ENCODE results near the gene WWTR1.

The WWTR1 gene

DNA sequence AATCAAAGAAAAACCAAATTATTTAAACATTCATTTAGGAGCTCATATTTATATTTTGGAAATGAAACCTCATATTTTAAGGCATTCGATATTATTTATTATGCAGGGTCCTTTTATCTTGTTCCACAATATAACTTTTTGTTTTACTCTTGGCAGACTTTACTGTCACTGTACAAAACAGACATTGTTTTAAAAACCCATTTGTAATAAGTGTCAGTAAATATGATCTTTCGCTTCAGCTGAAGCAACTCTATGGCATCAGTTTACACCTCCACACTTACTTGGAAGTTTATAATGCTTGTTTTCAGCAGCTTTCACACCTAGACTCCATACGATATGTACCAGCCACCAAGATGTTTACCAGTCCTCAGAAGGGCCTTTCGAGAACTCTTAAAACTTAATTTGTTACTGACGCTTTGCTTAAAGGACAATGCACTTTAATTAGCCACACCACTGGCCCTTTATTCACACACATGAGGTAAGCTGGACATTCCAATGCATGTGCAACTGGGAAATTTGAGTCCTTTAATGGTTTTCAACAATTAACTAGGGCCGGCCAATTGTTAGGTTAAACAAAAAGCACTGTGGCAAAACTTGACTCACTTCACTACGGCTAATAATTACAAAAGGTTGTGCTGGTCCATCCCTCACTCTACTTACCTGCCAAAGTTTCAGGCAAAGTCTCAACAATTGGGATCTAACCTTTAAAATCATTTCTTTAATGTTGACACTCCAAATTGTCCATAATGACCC lies 16.7 kb downstream of the WWTR1 start:
- TF ChIP-seq, protein P1, sequence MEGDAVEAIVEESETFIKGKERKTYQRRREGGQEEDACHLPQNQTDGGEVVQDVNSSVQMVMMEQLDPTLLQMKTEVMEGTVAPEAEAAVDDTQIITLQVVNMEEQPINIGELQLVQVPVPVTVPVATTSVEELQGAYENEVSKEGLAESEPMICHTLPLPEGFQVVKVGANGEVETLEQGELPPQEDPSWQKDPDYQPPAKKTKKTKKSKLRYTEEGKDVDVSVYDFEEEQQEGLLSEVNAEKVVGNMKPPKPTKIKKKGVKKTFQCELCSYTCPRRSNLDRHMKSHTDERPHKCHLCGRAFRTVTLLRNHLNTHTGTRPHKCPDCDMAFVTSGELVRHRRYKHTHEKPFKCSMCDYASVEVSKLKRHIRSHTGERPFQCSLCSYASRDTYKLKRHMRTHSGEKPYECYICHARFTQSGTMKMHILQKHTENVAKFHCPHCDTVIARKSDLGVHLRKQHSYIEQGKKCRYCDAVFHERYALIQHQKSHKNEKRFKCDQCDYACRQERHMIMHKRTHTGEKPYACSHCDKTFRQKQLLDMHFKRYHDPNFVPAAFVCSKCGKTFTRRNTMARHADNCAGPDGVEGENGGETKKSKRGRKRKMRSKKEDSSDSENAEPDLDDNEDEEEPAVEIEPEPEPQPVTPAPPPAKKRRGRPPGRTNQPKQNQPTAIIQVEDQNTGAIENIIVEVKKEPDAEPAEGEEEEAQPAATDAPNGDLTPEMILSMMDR (IDR thresholded peaks at IDR 0.05) = no peak

DNA sequence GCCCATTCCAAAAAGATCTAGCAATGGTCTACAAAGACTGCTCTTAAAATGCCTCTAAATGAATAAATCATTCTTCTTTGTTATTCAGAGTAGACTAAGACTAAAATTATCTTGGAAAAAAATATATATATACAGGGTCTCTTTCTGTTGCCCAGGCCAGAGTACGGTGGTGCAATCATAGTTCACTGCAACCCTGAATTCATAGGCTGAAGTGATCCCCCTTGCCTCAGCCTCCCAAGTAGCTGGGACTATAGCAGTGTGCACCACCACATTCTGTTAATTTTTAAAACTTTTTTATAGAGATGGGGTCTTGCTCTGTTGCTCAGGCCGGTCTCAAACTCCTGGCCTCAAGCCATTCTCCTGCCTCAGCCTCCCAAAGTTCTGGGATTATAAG lies 18.7 kb downstream of the WWTR1 start:
- TF ChIP-seq, protein P1 (IDR thresholded peaks at IDR 0.05) = no peak

- TF ChIP-seq, protein P1 (IDR thresholded peaks at IDR 0.05) = no peak
Measured at GRCh38 chr3:149638228-149639092, 19.4 kb downstream of the WWTR1 start.

- TF ChIP-seq, protein P1 (IDR thresholded peaks at IDR 0.05) = no peak
Measured at GRCh38 chr3:149635396-149635795, 22.4 kb downstream of the WWTR1 start.

DNA sequence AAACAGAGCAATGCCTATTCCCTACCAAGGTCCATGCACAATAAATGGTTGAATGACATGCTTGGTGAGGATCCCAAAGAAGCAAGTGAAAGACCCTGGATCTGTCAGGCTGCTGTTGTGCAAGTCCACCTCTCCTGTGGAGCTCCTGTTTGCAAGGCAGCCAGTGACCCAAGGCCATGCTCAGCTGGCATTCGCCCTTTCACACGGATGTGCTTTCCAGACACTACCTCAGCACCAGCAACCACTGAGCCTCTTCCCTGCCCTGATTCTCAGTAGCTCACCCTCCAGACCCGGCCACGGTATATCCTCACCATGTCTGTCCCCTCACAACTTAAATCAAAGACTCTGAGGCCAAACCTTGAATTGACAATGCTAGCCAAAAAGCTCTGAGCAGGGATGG lies 23.3 kb downstream of the WWTR1 start:
- TF ChIP-seq, protein P1 (IDR thresholded peaks at IDR 0.05) = no peak

GRCh38 chr3:149634072-149634471 lies 23.8 kb downstream of the WWTR1 start:
- TF ChIP-seq, protein P1 (IDR thresholded peaks at IDR 0.05) = no peak

DNA sequence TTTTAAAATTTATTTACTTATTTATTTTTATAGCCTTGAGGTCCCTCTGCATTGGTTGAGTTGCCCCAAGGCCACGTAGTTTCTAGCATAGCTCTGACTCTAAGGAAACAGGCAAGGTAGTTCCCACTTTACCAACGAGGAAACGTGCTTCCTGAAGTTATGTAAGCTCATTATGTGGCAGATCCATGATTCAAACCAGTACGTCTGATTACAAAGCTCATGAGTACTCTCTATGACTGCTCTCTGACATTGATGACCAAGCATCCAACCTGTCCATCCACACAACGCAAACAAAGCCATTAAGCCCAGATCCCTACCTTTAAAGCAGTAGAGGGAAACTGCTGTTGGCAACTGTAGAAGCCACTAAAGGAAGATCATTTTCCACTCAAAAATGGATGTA lies 25.6 kb downstream of the WWTR1 start:
- TF ChIP-seq, protein P1 (IDR thresholded peaks at IDR 0.05) = no peak
